GM12891 (cell line): ENCODE data around the gene POU2AF3.

Experiments
- PAX5 ChIP-seq: IDR thresholded peaks from 2 replicates; pipeline ENCODE4 v1.6.1; 2011; ENCODE audit warnings: low read length, moderate library complexity, mild to moderate bottlenecking; ENCODE audit not compliant: insufficient read depth, severe bottlenecking
- POLR2A ChIP-seq: IDR thresholded peaks from 2 replicates; pipeline ENCODE4 v1.6.1; 2011; ENCODE audit warnings: low read depth, low read length, control low read depth
- POLR2AphosphoS5 ChIP-seq: IDR thresholded peaks from 2 replicates; pipeline ENCODE4 v1.6.1; 2011; ENCODE audit warnings: low read depth, low read length, control low read depth
- POU2F2 ChIP-seq: IDR thresholded peaks from 2 replicates; pipeline ENCODE4 v1.6.1; 2011; ENCODE audit warnings: low read depth, mild to moderate bottlenecking, control low read depth, low read length, moderate library complexity
- SPI1 ChIP-seq: IDR thresholded peaks from 2 replicates; pipeline ENCODE4 v1.6.1; 2011; ENCODE audit warnings: low read depth, low read length, control low read depth
- TAF1 ChIP-seq: IDR thresholded peaks from 2 replicates; pipeline ENCODE4 v1.6.1; 2011; ENCODE audit warnings: low read depth, low read length, control low read depth

DNA sequence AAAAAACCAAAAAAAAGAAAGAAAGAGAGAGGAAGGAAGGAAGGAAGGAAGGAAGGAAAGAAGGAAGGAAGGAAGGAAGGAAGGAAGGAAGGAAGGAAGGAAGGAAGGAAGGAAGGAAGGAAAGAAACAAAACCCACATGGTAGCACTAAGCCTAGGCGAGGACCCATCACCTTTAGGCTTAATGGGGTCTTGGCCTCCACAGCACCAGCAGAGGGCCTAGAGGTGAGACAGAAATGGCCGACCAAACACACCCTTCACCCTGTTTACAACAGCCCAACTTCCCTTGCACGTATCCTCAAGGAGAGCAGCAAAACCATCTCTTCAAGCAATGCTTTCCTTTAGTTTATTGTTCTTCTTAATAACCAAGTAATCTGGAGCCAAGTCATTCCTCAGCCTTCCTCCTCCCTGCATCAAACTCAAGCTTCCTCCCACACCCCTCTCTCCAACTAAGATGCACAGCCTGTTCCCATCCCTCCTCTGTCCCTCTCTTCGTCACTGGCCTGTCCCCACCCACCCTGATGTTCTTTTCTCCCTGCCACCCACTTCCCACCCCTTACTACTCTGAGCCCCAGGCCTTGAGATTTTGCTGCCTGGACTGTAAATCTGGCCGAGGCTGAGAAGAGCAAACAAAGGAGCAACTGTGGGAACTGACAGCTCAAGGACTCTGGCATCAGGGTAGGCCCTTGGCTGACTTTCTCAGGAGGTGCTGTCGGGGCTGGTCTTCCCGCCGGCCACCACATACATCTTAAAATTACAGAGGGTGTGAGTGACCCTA, 54.8 kb downstream of the POU2AF3 start:
- no peak for TF ChIP-seq POLR2A
- TF ChIP-seq SPI1: no peak
- no peak for TF ChIP-seq PAX5
- no peak for TF ChIP-seq POLR2AphosphoS5
- TF ChIP-seq TAF1: no peak
- TF ChIP-seq POU2F2: no peak
